PC-9 (cell line): ENCODE results near the gene HSD17B2. TPM values are rescaled to one million over a fixed set of nuclear protein-coding genes. Genes with fewer than 3 reads are reported as not detected.

Experiments
- BruUV-seq: library from RNA; stranded (reverse); fragments of 400-500 nt; replicated peaks from 2 replicates; lab custom pipeline; 2021; lab: Mats Ljungman, UMichigan
- CTCF ChIA-PET: fragments of 300-600 bp; sonication (Branson Sonifier 250); formaldehyde crosslinking; loops from one replicate; lab custom pipeline; 2022; ENCODE audit warnings: antibody characterized with exemption; lab: Charles Lee
- POLR2A ChIA-PET: fragments of 300-600 bp; sonication (Branson Sonifier 250); formaldehyde crosslinking; loops from one replicate; lab custom pipeline; 2022; ENCODE audit warnings: antibody characterized with exemption; ENCODE audit not compliant: unreplicated experiment; lab: Charles Lee
- DNase-seq, 2 experiments: peaks; one replicate each; pipeline versions ENCODE4 v3.0.0 to v3.0.0-alpha.2; 2015 to 2022; ENCODE audit warnings: mixed read lengths in 1 of 2
- H2AFZ ChIP-seq: fragments of 200-600 bp; sonication (generic); 2 replicates; pipeline ENCODE4 v1.8.1; 2017; ENCODE audit warnings: antibody characterized with exemption
- H3F3A ChIP-seq: fragments of 200-600 bp; sonication (generic); 2 replicates; pipeline ENCODE4 v1.8.1; 2017; ENCODE audit warnings: antibody characterized with exemption, mild to moderate bottlenecking, low read depth; ENCODE audit not compliant: insufficient read depth
- H3K27ac ChIP-seq: fragments of 200-600 bp; sonication (generic); 2 replicates; pipeline ENCODE4 v1.6.1; 2016; ENCODE audit warnings: mixed run types
- H3K27me3 ChIP-seq: fragments of 200-600 bp; sonication (generic); 2 replicates; pipeline ENCODE4 v1.6.1; 2016; ENCODE audit warnings: low read depth, mixed run types; ENCODE audit not compliant: insufficient read depth
- H3K36me3 ChIP-seq: fragments of 200-600 bp; sonication (generic); 2 replicates; pipeline ENCODE4 v1.6.1; 2016; ENCODE audit warnings: low read depth, mixed run types
- H3K4me1 ChIP-seq: fragments of 200-600 bp; sonication (generic); replicated peaks from 2 replicates; pipeline ENCODE4 v1.6.1; 2016; ENCODE audit warnings: mixed run types; ENCODE audit not compliant: insufficient read depth
- H3K4me2 ChIP-seq: fragments of 200-600 bp; sonication (generic); 2 replicates; pipeline ENCODE4 v1.6.1; 2017; ENCODE audit warnings: mixed run types
- H3K4me3 ChIP-seq: fragments of 200-600 bp; sonication (generic); 2 replicates; pipeline ENCODE4 v1.6.1; 2016; ENCODE audit warnings: mixed run types
- H3K79me2 ChIP-seq: fragments of 200-600 bp; sonication (generic); 2 replicates; pipeline ENCODE4 v1.6.1; 2017; ENCODE audit warnings: low read depth, mixed run types
- H3K9me2 ChIP-seq: fragments of 200-600 bp; sonication (generic); 2 replicates; pipeline ENCODE4 v1.8.1; 2017; ENCODE audit warnings: mild to moderate bottlenecking; ENCODE audit not compliant: insufficient read depth
- H3K9me3 ChIP-seq: fragments of 200-600 bp; sonication (generic); 2 replicates; pipeline ENCODE4 v1.8.1; 2016; ENCODE audit warnings: low read depth; ENCODE audit not compliant: insufficient read depth
- H4K20me1 ChIP-seq: fragments of 200-600 bp; sonication (generic); 2 replicates; pipeline ENCODE4 v1.8.1; 2017; ENCODE audit not compliant: insufficient read depth
- EZH2 ChIP-seq: fragments of 200-600 bp; sonication (generic); IDR thresholded peaks from 2 replicates; pipeline ENCODE4 v1.8.0; 2017; ENCODE audit warnings: antibody characterized with exemption, low read depth
- intact Hi-C: fragments of 100-400 bp; cut with micrococcal nuclease; formaldehyde crosslinking; loops from one replicate; pipeline ENCODE4 v1.10.0; 2022; ENCODE audit not compliant: unreplicated experiment
- total RNA-seq: library from RNA; stranded (reverse); gene quantifications from 2 replicates; pipeline ENCODE4 v1.2.3, GENCODE V29; 2021
- TF ChIP-seq, protein P1 (sequence below): fragments of 200-600 bp; sonication (generic); conservative IDR thresholded peaks from 2 replicates; pipeline ENCODE4 v1.6.1; 2017; ENCODE audit warnings: mixed run types, antibody characterized with exemption, mild to moderate bottlenecking, moderate library complexity

HSD17B2 gene
- total RNA-seq, 1 experiment from 2014 or later: not detected

DNA sequence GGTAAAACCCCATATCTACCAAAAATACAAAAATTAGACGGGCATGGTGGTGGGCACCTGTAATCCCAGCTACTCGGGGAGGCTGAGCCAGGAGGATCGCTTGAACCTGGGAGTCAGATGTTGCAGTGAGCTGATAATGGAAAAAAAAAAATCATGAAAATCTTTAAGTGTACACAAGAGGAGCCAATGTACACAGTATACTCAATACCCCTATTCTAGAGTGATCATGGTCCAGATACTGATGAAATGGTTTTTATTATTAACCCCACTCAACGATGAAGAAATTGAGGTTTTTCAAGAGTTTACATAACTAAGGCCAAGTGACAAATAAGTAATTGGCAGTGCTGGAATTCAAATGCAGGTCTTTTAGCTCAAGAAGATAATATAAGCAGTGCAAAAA is 11.5 kb downstream of the HSD17B2 start:
- TF ChIP-seq EZH2: no peak
- TF ChIP-seq, protein P1, sequence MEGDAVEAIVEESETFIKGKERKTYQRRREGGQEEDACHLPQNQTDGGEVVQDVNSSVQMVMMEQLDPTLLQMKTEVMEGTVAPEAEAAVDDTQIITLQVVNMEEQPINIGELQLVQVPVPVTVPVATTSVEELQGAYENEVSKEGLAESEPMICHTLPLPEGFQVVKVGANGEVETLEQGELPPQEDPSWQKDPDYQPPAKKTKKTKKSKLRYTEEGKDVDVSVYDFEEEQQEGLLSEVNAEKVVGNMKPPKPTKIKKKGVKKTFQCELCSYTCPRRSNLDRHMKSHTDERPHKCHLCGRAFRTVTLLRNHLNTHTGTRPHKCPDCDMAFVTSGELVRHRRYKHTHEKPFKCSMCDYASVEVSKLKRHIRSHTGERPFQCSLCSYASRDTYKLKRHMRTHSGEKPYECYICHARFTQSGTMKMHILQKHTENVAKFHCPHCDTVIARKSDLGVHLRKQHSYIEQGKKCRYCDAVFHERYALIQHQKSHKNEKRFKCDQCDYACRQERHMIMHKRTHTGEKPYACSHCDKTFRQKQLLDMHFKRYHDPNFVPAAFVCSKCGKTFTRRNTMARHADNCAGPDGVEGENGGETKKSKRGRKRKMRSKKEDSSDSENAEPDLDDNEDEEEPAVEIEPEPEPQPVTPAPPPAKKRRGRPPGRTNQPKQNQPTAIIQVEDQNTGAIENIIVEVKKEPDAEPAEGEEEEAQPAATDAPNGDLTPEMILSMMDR: no peak
- H3K4me1 ChIP-seq: no peaks in the 10 kb centered on the region
- CTCF ChIA-PET: no interaction called here

DNA sequence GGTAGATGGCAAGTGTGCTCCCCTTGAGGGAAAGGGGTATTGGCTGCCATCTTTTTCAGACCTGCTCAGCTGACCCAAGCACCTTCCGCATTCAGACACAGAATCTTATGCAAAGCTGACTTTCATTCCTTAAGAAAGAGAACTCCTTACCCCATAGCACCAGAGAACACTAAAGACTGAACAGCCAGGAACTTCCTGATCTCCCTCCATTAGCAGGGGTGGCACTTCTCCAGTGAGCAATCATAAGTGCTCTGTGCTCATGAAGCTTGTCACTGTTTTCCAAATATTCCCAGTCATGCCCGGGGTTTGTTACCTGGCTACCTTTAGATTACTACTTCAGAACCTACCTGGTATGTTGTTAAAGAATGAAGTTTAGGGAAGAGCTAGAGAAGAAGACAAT is 11.9 kb downstream of the HSD17B2 start:
- H3K79me2 ChIP-seq: no peaks in the 10 kb centered on the region
- TF ChIP-seq, protein P1: no peak
- TF ChIP-seq EZH2: no peak
- H3K27ac ChIP-seq: no peak overlapping the region
- H3K4me1 ChIP-seq: no peaks in the 10 kb centered on the region
- H2AFZ ChIP-seq: no peak overlapping the region
- no peaks in the 10 kb centered on the region for H4K20me1 ChIP-seq
- no peaks in the 10 kb centered on the region for H3K9me3 ChIP-seq
- H3K4me2 ChIP-seq: no peak overlapping the region
- no TSS peak for BruUV-seq
- no peak overlapping the region for H3K4me3 ChIP-seq
- H3K36me3 ChIP-seq: no peaks in the 10 kb centered on the region
- no peaks in the 10 kb centered on the region for H3F3A ChIP-seq
- peaks cover 76% of the 10 kb centered on the region for H3K27me3 ChIP-seq
- ChIA-PET POLR2A (no interaction called here), CTCF (no interaction called here)
- no peaks in the 10 kb centered on the region for H3K9me2 ChIP-seq
- intact Hi-C loops: no loop called here
- DNase-seq: no peak

More for the DNA sequence above, 11.5 kb downstream of the HSD17B2 start:
- Histone ChIP-seq H3K9me3 (no peaks in the 10 kb centered on the region), H3K4me2 (no peak overlapping the region), H2AFZ (no peak overlapping the region), H3K4me3 (no peak overlapping the region), H4K20me1 (no peaks in the 10 kb centered on the region), H3K36me3 (no peaks in the 10 kb centered on the region), H3K9me2 (no peaks in the 10 kb centered on the region), H3K27ac (no peak overlapping the region), H3F3A (no peaks in the 10 kb centered on the region), H3K27me3 (peaks cover 72% of the 10 kb centered on the region), H3K79me2 (no peaks in the 10 kb centered on the region)
- no TSS peak for BruUV-seq
- intact Hi-C loops: no loop called here
- POLR2A ChIA-PET: no interaction called here
- no peak for DNase-seq

DNA sequence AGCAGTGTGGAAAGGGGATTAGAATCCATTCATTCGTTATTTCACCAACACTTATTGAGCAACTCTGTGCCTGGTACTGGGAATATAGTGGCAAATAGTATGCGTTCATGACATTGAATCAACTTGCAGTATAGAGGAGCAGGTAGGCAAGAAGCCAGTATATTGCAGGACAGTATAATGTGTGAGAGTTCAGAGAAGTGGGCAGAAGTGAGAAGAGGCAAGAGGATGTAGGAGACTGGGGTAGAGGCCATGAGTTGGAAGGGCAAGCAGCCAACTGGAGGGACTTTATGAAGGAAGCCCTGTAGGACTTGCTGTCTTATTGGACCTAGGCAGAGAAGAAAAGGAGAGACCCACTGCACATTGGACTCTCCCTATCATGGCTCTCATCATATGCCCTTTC is 12.3 kb downstream of the HSD17B2 start:
- DNase-seq: no peak
- POLR2A ChIA-PET: no interaction called here
- H3K27ac ChIP-seq: no peak overlapping the region
- no peak overlapping the region for H2AFZ ChIP-seq
- H3K79me2 ChIP-seq: no peaks in the 10 kb centered on the region
- H4K20me1 ChIP-seq: no peaks in the 10 kb centered on the region
- TF ChIP-seq EZH2: no peak
- TF ChIP-seq, protein P1: no peak
- H3K36me3 ChIP-seq: no peaks in the 10 kb centered on the region
- no peak overlapping the region for H3K4me2 ChIP-seq
- no peaks in the 10 kb centered on the region for H3K4me1 ChIP-seq
- no peak overlapping the region for H3K4me3 ChIP-seq
- CTCF ChIA-PET: no interaction called here
- no peaks in the 10 kb centered on the region for H3F3A ChIP-seq
- no peaks in the 10 kb centered on the region for H3K9me3 ChIP-seq
- peaks cover 80% of the 10 kb centered on the region for H3K27me3 ChIP-seq
- intact Hi-C loops: no loop called here
- no TSS peak for BruUV-seq
- no peaks in the 10 kb centered on the region for H3K9me2 ChIP-seq
